ENCODE measurements around the gene PSME2. TPM values are rescaled to one million over a fixed set of nuclear protein-coding genes. Genes with fewer than 3 reads are reported as not detected.

The PSME2 gene
- total RNA-seq, 1 experiment from 2014 or later = 111 TPM

DNA sequence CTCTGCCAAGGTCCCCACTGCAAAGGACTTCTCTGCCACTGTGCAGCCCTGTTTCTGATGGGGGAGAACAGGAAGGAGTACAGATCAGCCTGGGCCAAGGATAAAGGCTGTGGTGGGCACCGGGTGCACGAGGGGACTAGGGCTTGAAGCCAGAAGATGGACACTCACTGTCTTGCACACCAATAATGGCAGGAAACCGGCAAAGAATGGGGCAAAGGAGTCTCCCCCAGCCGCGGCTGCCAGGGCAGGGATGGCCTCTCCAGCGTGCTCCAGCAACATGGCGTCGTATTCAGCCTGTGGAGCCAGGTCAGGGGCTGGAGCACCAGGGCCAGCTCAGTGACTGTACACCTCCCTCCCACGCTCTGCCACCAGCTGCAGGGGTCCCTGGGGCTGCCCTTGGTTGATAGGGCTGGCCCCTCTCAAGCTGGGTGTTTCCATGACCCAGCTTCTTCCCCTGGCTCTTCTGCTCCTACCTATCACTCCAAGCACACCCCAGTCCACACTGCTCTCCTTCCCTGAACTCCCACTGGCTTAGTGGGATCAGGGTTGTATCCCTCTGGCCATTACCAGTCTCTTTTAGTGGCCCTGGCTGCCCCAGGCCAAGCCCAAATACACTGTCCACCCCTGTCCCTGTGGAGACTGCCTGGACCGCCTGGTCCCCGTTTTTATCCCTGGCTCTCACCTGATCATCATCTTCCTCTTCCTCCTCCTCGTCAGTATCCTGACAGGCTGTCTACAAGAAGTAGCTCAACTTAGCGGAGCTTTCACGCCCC is 35.9 kb upstream of the PSME2 start:
- DNase-seq = no peak
- Histone ChIP-seq H3K9me3 (no peaks in the 10 kb centered on the region), H3K36me3 (peaks cover 35% of the 10 kb centered on the region), H3K4me3 (no peak overlapping the region), H3K27me3 (no peaks in the 10 kb centered on the region)

DNA sequence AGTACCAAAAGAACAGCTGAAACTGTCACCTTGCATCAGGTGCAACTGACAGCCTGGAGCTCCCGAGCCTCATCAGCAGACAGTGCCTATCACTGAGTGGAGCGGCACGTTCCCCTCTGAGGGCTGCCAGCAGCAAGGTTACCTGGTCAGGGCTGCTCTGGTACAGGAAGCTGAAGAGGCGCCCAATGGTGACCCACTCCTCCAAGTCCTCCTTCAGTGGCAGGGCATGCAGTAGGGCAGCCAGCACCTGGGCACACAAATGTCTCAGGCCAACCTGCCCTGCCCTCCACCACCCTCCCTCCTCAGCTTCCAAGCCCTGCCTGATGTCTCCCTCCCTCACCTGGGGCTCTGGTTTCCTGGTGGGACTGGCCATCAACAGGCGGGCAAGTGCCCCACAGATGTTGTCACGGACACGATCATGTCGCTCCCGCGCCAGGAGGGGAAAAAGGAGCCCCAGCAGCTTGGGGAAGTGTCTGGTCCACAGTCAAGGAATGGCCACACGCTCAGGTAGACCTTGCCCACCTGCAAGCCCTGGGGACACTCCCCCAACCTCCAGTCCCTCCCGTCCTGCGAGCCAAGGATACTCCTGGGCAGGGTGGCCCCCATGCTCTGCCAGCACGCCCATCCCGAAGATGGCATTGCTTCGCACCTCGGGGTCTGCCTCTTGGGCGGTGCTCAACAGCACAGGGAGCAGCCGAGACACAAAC is 35.1 kb upstream of the PSME2 start:
- no peak for DNase-seq

DNA sequence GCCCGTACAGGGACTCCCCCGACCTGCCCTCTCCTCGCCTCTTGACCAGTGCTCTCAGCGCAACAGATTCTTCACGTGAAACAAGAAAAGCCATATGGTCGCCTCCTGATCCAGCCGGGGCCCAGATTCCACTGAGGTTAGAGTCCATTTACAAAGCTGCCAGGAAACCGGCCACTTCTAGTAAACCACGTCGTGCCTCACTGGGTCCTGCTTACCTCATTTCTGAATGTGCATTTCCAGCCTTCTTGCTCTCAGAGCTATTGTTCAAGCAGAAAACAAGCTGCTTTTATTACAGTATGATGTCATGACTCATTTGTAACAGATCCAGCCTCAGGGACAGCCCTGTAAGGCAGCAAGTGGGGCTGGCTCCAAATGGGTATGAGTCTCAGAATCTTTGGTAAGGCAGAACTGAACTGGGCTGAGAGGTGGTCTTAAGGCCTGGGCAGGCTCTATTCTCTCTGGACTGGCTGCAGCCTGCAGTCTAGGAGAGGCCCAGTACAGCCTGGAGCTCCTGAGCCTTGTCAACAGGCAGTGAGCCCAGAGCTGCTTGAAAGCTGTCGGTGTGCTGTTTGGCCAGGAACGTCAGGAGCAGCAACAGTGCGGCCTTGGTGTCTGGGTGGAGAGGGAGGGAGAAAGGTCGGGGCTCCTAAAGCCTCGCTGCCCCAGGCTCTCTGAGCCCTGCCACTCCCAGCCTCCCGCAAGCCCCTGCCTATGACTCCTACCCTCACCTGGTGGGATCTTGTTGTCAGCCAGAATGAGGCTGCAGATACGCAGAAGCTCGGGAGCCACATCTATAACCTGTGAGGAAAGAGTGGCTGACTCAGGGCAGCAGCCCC is 33.8 kb upstream of the PSME2 start:
- Histone ChIP-seq H3K36me3 (peaks cover 18% of the 10 kb centered on the region), H3K4me3 (no peak overlapping the region), H3K9me3 (no peaks in the 10 kb centered on the region), H3K27me3 (no peaks in the 10 kb centered on the region)
- peak; percentile 21 for DNase-seq

More for the DNA sequence above, 35.1 kb upstream of the PSME2 start:
- Histone ChIP-seq H3K4me3 (no peak overlapping the region), H3K36me3 (peaks cover 29% of the 10 kb centered on the region), H3K27me3 (no peaks in the 10 kb centered on the region), H3K9me3 (no peaks in the 10 kb centered on the region)

DNA sequence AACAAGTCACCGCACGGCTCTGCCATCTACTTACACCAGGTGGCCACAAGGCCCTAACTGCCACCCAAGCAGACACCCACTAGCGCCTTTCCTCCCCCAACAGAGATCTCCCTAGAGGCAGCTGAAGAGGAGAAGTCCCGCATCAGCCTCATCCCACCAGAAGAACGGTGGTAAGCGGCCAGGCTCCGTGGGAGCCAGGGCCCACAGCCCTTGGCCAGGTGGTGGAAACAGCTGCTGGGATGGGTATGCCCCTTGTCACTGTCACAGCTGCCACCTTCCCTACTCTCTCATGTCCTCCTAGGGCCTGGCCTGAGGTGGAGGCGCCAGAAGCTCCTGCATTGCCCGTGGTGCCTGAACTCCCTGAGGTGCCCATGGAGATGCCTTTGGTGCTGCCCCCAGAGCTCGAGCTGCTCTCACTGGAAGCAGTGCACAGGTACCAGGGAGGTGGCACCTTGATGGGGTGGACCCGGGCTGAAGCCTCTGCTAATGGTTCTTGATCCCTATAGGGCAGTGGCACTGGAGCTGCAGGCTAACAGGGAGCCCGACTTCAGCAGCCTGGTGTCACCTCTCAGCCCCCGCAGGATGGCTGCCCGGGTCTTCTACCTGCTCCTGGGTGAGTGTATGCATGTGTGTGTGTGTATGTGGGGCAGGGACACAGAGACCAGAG is 33.0 kb upstream of the PSME2 start:
- H3K36me3 ChIP-seq = peaks cover 12% of the 10 kb centered on the region
- H3K27me3 ChIP-seq = no peaks in the 10 kb centered on the region
- H3K9me3 ChIP-seq = no peaks in the 10 kb centered on the region
- no peak for DNase-seq
- H3K4me3 ChIP-seq = no peak overlapping the region

DNA sequence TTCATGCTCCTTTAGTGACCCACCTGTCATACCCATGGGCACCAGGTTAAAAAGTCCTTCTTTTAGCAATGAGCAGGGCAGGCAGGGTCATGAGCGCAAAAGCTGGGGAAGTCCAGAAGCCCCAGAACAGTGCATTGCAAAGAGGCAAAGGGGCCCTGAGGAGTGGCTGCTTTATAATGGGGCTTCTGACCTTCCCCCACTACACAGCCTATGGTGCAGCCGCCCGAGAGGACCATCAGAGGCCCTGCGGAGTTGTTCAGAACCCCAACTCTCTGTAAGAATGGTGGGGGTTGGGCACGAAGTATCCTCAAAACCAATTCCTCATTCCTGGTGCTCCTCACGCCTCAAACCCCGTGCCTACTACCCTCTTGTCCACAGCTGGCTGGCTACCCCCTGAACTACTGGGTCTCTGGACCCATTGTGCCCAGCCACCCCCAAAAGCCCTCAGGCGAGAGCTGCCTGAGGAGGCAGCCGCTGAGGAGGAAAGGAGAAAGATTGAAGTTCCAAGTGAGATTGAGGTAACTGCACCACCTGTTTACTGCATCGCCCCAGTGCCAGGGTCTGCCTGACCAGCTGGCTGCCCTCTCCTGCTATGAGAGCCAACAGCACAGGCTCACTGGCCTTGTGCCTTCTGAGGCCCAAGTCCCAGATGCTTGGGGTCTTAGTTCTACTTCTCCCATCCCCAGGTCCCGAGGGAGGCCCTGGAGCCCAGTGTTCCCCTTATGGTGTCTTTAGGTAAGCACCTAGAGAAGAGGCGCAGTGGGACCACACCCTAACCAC is 32.2 kb upstream of the PSME2 start:
- H3K4me3 ChIP-seq = no peak overlapping the region
- H3K9me3 ChIP-seq = no peaks in the 10 kb centered on the region
- no peaks in the 10 kb centered on the region for H3K27me3 ChIP-seq
- H3K36me3 ChIP-seq = peaks cover 9% of the 10 kb centered on the region
- DNase-seq = no peak

DNA sequence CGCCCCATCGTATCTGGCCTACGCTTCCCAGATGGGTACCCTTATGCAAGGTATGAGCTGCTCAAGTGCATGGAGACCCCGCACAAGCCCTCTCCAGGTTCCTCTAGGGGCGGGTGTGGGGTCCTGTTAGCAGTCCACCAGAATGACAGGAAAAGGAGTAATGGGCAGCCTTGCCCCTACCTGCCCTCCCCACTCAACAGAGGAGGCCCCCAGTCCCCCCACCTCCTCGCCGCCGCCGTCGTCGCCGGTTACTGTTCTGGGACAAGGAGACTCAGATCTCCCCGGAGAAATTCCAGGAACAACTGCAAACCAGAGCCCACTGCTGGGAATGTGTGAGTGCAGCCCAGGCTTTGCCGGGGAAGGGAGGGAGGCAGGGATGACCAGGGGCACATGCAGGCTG is 31.5 kb upstream of the PSME2 start:
- Histone ChIP-seq H3K27me3 (no peaks in the 10 kb centered on the region), H3K4me3 (no peak overlapping the region), H3K9me3 (no peaks in the 10 kb centered on the region), H3K36me3 (peaks cover 9% of the 10 kb centered on the region)
- DNase-seq = no peak

DNA sequence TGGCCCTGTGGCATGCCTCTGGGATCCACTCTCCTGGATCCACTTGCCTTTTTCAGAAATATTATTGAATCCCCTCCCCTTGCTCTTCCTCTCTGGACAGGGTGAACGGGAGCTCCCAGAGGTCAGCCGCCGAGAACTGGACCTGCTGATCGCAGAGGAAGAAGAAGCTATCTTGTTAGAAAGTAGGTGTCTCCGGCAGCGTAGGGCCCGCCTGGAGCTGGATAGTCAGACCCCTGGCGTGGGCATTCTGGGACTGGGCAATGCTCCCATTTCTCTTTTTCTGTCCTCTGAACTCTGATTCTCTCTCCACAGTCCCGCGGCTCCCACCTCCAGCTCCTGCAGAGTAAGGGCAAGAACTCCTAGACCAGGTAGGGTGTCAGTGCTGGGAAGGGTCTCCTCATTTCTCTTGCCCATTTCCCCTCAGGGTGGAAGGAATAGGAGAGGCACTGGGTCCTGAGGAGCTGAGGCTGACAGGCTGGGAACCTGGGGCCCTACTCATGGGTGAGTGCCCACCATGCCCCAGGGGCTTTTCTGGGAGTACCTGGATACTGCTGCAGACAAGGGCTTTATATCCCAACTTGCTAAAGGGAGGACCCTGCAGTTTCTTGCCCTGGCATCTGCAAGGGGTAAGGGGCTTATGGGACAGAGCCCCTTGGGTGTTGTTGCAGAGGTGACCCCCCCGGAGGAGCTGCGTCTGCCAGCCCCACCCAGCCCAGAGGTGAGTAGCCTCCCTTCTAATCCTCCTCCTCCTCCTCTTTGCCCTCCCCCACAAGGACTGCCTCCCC is 30.8 kb upstream of the PSME2 start:
- Histone ChIP-seq H3K4me3 (no peak overlapping the region), H3K9me3 (no peaks in the 10 kb centered on the region), H3K36me3 (peaks cover 9% of the 10 kb centered on the region), H3K27me3 (no peaks in the 10 kb centered on the region)
- no peak for DNase-seq

DNA sequence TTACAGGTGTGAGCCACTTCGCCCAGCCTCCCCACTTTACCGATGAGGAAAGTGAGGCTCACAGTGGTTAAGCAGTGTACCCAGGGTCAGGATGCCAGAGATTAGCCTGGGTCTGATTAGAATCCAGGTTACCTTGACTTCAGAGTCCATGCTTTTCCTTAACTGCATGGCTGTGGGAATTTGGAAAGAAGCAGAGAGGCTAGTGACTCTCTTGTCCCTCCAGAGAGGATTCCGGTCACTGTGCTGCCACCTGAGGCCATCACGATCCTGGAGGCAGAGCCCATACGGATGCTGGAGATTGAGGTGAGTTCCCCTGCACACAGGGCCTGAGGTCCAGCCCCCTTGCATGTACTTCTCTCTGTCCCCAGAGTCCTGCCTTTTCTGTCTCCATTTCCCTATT is 30.2 kb upstream of the PSME2 start:
- H3K27me3 ChIP-seq = no peaks in the 10 kb centered on the region
- no peaks in the 10 kb centered on the region for H3K9me3 ChIP-seq
- DNase-seq = no peak
- H3K36me3 ChIP-seq = peaks cover 9% of the 10 kb centered on the region
- no peak overlapping the region for H3K4me3 ChIP-seq

DNA sequence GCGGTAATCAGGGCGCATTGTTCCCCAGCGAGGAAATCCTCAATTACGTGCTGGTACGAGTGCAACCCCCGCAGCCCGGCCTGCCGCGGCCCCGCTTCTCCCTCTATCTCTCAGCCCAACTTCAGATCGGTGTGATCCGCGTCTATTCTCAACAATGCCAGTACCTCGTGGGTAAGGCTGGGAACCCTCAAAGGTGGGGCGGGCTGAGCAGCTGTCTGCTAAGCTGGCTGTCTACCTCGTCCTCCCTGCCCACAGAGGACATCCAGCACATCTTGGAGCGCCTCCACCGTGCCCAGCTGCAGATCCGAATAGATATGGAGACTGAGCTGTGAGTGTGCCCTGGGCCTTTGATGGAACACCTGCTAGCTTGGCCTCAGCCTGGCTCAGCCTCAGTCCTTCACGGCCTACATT is 26.5 kb upstream of the PSME2 start:
- Histone ChIP-seq H3K9me3 (no peaks in the 10 kb centered on the region), H3K36me3 (no peaks in the 10 kb centered on the region), H3K4me3 (no peak overlapping the region), H3K27me3 (no peaks in the 10 kb centered on the region)
- DNase-seq = no peak

DNA sequence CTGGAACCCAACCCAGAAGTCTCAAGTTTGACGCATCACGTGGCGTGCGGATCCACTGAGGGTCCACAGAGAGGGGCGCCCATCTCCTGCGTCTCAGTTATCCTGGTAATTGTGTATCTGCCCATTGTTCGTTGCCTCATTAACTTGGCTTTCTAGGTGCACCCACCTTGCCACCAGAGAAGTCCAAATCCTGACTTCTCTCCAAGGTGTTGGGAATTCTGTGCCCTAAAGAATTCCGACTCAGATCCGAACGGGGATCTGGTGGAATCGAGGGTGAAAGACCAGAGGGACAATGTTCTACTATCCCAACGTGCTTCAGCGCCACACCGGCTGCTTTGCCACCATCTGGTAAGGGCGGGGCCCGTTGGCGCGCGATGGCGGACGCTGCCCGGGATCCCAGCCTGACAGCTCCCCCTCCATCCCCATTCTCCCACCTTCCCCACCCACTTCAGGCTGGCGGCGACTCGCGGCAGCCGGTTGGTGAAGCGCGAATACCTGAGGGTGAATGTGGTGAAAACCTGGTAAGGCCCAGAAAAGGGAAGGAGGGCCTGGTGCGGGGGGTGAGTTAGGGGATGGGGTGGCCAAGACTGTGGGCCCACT is 26.0 kb upstream of the PSME2 start:
- no peaks in the 10 kb centered on the region for H3K9me3 ChIP-seq
- H3K27me3 ChIP-seq = no peaks in the 10 kb centered on the region
- no peak overlapping the region for H3K4me3 ChIP-seq
- DNase-seq = no peak
- H3K36me3 ChIP-seq = 0 out of 2 replicates have a peak, but pooled peaks cover 3% of the 10 kb centered on the region

DNA sequence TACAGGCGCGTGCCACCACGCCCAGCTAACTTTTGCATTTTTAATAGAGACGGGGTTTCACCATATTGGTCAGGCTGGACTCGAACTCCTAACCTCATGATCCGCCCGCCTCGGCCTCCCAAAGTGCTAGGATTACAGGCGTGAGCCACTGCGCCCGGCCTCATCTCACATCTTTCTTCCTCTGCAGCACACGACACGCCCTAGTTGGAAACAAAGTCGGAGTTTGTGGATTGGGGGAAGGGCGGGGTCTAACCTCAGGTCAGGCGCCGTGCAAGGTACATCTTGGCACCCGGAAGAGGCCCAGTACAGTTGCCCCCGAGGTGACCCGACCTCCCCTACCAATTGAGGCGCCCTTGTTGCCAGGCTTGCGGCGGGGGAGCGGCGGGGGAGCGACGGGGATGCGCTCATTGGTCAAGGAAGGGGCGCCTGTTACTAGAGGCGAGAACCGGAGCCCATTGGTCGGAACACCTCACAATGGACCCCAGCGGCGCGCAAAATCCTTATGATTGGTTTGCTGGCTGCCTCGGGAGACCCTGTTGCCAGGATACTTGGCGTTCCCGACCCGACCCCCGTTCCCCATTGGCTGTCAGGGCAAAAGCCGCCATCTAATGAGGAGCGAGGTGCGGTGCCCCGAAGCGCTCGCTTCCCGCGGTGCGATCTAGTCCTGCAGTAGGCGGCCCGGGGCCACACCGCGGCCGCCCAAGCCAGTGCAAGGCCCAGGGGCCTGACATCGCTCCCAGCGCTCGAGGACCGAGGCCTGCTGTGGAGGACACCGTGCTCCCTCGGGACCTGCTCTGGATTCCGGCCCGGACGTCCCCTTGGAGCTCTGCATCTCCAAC is 25.2 kb upstream of the PSME2 start, which contains the start of gene REC8:
Gene REC8 (plus strand): TSS at position 659 of the 839 bp plus-strand sequence. CDS start 473 bp downstream, outside the sequence.
- Histone ChIP-seq H3K36me3 (0 out of 2 replicates have a peak, but pooled peaks cover 3% of the 10 kb centered on the region), H3K27me3 (no peaks in the 10 kb centered on the region), H3K9me3 (no peaks in the 10 kb centered on the region), H3K4me3 (no peak within 1 kb of the TSS)
- no peak for DNase-seq

DNA sequence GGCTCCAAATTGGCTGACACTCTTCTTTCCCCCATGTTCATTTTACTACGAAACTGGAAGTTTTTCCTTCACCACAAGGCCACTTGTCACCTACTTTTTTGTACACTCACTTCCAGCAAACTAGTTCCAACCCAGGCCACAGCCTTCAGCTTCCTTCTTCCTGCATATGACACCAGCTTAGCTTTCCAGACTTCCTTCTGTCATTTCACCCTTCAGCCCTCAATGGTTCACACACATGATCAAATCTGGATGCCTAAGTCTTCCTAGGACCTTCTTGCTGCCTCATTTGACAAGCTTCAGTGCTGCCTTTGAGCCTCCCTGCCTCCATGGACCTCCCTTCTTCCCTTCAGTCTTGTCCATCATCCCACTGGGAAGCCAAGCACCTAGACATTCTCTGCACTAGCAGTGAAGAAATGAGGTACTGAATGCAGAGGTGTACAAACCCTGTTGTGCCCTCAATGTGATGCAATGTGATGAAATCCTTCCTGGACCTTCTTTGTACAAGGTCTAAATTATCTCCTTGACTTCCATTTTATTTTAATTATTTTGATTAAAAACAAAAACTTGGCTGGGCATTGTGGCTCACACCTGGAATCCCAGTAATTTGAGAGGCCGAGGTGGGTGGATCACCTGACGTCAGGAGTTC is 21.2 kb upstream of the PSME2 start:
- no peak for DNase-seq
- H3K4me3 ChIP-seq = no peak overlapping the region
- no peaks in the 10 kb centered on the region for H3K9me3 ChIP-seq
- no peaks in the 10 kb centered on the region for H3K27me3 ChIP-seq
- H3K36me3 ChIP-seq = peaks cover 15% of the 10 kb centered on the region

DNA sequence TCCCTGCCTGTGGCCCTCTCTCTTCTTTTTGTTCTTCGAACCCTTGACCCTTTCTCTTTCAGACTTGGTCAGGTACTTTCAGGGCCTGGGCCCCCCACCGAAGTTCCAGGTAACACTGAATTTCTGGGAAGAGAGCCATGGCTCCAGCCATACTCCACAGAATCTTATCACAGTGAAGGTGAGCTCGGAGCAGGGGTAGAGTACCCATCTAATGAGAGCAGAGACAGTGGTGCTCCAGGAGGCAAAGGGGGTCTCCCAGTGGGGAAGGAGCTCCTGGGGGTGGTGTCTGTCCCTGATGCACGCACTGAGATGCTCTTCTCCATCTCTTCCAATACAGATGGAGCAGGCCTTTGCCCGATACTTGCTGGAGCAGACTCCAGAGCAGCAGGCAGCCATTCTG is 19.4 kb upstream of the PSME2 start:
- Histone ChIP-seq H3K4me3 (no peak overlapping the region), H3K9me3 (no peaks in the 10 kb centered on the region), H3K27me3 (no peaks in the 10 kb centered on the region), H3K36me3 (peaks cover 22% of the 10 kb centered on the region)
- no peak for DNase-seq

DNA sequence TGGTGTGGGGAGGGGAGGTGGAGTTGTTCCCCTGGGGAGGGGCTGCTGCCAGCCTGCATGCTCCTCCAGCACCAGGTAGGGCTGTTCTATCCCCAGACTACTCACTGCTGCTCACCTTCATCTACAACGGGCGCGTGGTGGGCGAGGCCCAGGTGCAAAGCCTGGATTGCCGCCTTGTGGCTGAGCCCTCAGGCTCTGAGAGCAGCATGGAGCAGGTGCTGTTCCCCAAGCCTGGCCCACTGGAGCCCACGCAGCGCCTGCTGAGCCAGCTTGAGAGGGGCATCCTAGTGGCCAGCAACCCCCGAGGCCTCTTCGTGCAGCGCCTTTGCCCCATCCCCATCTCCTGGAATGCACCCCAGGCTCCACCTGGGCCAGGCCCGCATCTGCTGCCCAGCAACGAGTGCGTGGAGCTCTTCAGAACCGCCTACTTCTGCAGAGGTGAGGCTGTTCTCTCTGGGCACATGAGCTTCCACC is 18.1 kb upstream of the PSME2 start:
- Histone ChIP-seq H3K9me3 (no peaks in the 10 kb centered on the region), H3K4me3 (no peak overlapping the region), H3K27me3 (no peaks in the 10 kb centered on the region), H3K36me3 (peaks cover 28% of the 10 kb centered on the region)
- no peak for DNase-seq
